WTC11 (cell line): ENCODE data around the gene CHIA. TPM values are rescaled to one million over a fixed set of nuclear protein-coding genes. Genes with fewer than 3 reads are reported as not detected.
"Not testable (repeated sequence)": the region's sequence is repeated elsewhere in the genome, so short reads cannot be mapped to it uniquely, and the experiment has no call there.

Experiments
- ATAC-seq: fragments of 200-7000 bp; cut with Tn5 transposase; 2 replicates; pipeline ENCODE4 v1.10.0; 2021; ENCODE audit warnings: mild to moderate bottlenecking, moderate library complexity
- CTCF ChIA-PET: fragments of 300-600 bp; sonication (Branson Sonifier 250); formaldehyde crosslinking; loops from one replicate; lab custom pipeline; 2021; ENCODE audit warnings: antibody characterized with exemption; lab: Charles Lee
- POLR2A ChIA-PET: fragments of 350-600 bp; sonication (Branson Sonifier 250); formaldehyde crosslinking; loops from one replicate; lab custom pipeline; 2021; ENCODE audit warnings: antibody characterized with exemption; lab: Charles Lee
- DNase-seq: peaks from one replicate; pipeline ENCODE4 v3.0.0; 2021; ENCODE audit warnings: low spot score
- H3K27ac Mint-ChIP-seq: 2 replicates; pipeline ENCODE4 v1.8.0; 2021; ENCODE audit warnings: mixed read lengths
- H3K27me3 Mint-ChIP-seq: 2 replicates; pipeline ENCODE4 v1.8.0; 2021; ENCODE audit warnings: low read depth, mild to moderate bottlenecking, moderate library complexity, mixed read lengths
- H3K36me3 Mint-ChIP-seq: 2 replicates; pipeline ENCODE4 v1.8.0; 2021; ENCODE audit warnings: mixed read lengths
- H3K4me1 Mint-ChIP-seq: 2 replicates; pipeline ENCODE4 v1.8.0; 2022; ENCODE audit warnings: mixed read lengths
- H3K4me3 Mint-ChIP-seq: 2 replicates; pipeline ENCODE4 v1.8.0; 2021; ENCODE audit warnings: mild to moderate bottlenecking, moderate library complexity, mixed read lengths
- H3K9me3 Mint-ChIP-seq: 2 replicates; pipeline ENCODE4 v1.8.0; 2021; ENCODE audit warnings: mixed read lengths
- EMX1 ChIP-seq: fragments of 250-450 bp; sonication (Bioruptor Pico); IDR thresholded peaks from 2 replicates; pipeline ENCODE4 v1.8.0; 2021; ENCODE audit warnings: mild to moderate bottlenecking
- FOXK1 ChIP-seq: sonication (generic); formaldehyde crosslinking; IDR thresholded peaks from 2 replicates; pipeline ENCODE4 v1.8.0; 2022; ENCODE audit warnings: mild to moderate bottlenecking, moderate library complexity, missing genetic modification reagents
- GRHL2 ChIP-seq: fragments of 250-450 bp; sonication (Bioruptor Pico); IDR thresholded peaks from 2 replicates; pipeline ENCODE4 v1.8.0; 2022; ENCODE audit warnings: mild to moderate bottlenecking, moderate library complexity; ENCODE audit not compliant: insufficient replicate concordance, severe bottlenecking
- IRF2 ChIP-seq: sonication (generic); formaldehyde crosslinking; IDR thresholded peaks from 2 replicates; pipeline ENCODE4 v1.8.0; 2022; ENCODE audit warnings: low read depth, missing genetic modification reagents, borderline replicate concordance
- NR1H2 ChIP-seq: sonication (generic); formaldehyde crosslinking; IDR thresholded peaks from 2 replicates; pipeline ENCODE4 v1.9.0; 2021; ENCODE audit warnings: mild to moderate bottlenecking, moderate library complexity, missing genetic modification reagents
- PRDM15 ChIP-seq: sonication (generic); formaldehyde crosslinking; IDR thresholded peaks from 2 replicates; pipeline ENCODE4 v1.8.0; 2022; ENCODE audit warnings: missing genetic modification reagents
- SP1 ChIP-seq: sonication (generic); formaldehyde crosslinking; conservative IDR thresholded peaks from 2 replicates; pipeline ENCODE4 v1.8.1; 2022; ENCODE audit warnings: missing genetic modification reagents
- total RNA-seq: library from RNA; stranded (reverse); gene quantifications from 3 replicates; pipeline ENCODE4 v1.2.3, GENCODE V29; 2021
- TF ChIP-seq, protein P1 (sequence below): sonication (generic); formaldehyde crosslinking; conservative IDR thresholded peaks from 2 replicates; pipeline ENCODE4 v1.8.1; 2022; ENCODE audit warnings: mild to moderate bottlenecking, missing genetic modification reagents
- TF ChIP-seq, protein P2 (sequence below): sonication (generic); formaldehyde crosslinking; IDR thresholded peaks from 2 replicates; pipeline ENCODE4 v1.8.1; 2023; ENCODE audit warnings: mild to moderate bottlenecking, missing genetic modification reagents, borderline replicate concordance
- TF ChIP-seq, protein P3 (sequence below): sonication (generic); formaldehyde crosslinking; conservative IDR thresholded peaks from 2 replicates; pipeline ENCODE4 v1.8.1; 2023; ENCODE audit warnings: mild to moderate bottlenecking, low read depth, missing genetic modification reagents, moderate library complexity
- TF ChIP-seq, protein P4 (sequence below): sonication (generic); formaldehyde crosslinking; IDR thresholded peaks from 2 replicates; pipeline ENCODE4 v1.8.1; 2022; ENCODE audit warnings: mild to moderate bottlenecking, missing genetic modification reagents, moderate library complexity, borderline replicate concordance

The CHIA gene
- total RNA-seq, 1 experiment from 2014 or later: not detected

- Mint-ChIP-seq H3K27me3 (no peaks in the 10 kb centered on the region; the same call in 1 of the 2 replicates), H3K4me1 (peaks cover 36% of the 10 kb centered on the region), H3K36me3 (no peaks in the 10 kb centered on the region), H3K4me3 (no peak overlapping the region), H3K9me3 (peaks cover 14% of the 10 kb centered on the region), H3K27ac (no peak overlapping the region)
- CTCF ChIA-PET: interaction anchor here (1.2 kb wide), 1 partner anchor 136 kb away, joined by 3 read pairs; no protein-coding TSS in a partner anchor
- POLR2A ChIA-PET: no interaction called here
- ATAC-seq (no peak), DNase-seq (no peak)
- TF ChIP-seq, protein P1, sequence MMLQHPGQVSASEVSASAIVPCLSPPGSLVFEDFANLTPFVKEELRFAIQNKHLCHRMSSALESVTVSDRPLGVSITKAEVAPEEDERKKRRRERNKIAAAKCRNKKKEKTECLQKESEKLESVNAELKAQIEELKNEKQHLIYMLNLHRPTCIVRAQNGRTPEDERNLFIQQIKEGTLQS (CRISPR knock-in tag): no peak
- TF ChIP-seq, protein P2, sequence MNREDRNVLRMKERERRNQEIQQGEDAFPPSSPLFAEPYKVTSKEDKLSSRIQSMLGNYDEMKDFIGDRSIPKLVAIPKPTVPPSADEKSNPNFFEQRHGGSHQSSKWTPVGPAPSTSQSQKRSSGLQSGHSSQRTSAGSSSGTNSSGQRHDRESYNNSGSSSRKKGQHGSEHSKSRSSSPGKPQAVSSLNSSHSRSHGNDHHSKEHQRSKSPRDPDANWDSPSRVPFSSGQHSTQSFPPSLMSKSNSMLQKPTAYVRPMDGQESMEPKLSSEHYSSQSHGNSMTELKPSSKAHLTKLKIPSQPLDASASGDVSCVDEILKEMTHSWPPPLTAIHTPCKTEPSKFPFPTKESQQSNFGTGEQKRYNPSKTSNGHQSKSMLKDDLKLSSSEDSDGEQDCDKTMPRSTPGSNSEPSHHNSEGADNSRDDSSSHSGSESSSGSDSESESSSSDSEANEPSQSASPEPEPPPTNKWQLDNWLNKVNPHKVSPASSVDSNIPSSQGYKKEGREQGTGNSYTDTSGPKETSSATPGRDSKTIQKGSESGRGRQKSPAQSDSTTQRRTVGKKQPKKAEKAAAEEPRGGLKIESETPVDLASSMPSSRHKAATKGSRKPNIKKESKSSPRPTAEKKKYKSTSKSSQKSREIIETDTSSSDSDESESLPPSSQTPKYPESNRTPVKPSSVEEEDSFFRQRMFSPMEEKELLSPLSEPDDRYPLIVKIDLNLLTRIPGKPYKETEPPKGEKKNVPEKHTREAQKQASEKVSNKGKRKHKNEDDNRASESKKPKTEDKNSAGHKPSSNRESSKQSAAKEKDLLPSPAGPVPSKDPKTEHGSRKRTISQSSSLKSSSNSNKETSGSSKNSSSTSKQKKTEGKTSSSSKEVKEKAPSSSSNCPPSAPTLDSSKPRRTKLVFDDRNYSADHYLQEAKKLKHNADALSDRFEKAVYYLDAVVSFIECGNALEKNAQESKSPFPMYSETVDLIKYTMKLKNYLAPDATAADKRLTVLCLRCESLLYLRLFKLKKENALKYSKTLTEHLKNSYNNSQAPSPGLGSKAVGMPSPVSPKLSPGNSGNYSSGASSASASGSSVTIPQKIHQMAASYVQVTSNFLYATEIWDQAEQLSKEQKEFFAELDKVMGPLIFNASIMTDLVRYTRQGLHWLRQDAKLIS (CRISPR knock-in tag): no peak
Measured at GRCh38 chr1:111358964-111359363, 68.3 kb downstream of the CHIA start.

- POLR2A ChIA-PET: interaction anchor here (0.6 kb wide), 1 partner anchor 1114 kb away, joined by 3 read pairs; no protein-coding TSS in a partner anchor
- Mint-ChIP-seq H3K27ac (no peak overlapping the region), H3K27me3 (no peaks in the 10 kb centered on the region; the same call in 1 of the 2 replicates), H3K4me1 (peaks cover 40% of the 10 kb centered on the region), H3K36me3 (no peaks in the 10 kb centered on the region), H3K9me3 (peaks cover 12% of the 10 kb centered on the region), H3K4me3 (no peak overlapping the region)
- TF ChIP-seq, protein P3, sequence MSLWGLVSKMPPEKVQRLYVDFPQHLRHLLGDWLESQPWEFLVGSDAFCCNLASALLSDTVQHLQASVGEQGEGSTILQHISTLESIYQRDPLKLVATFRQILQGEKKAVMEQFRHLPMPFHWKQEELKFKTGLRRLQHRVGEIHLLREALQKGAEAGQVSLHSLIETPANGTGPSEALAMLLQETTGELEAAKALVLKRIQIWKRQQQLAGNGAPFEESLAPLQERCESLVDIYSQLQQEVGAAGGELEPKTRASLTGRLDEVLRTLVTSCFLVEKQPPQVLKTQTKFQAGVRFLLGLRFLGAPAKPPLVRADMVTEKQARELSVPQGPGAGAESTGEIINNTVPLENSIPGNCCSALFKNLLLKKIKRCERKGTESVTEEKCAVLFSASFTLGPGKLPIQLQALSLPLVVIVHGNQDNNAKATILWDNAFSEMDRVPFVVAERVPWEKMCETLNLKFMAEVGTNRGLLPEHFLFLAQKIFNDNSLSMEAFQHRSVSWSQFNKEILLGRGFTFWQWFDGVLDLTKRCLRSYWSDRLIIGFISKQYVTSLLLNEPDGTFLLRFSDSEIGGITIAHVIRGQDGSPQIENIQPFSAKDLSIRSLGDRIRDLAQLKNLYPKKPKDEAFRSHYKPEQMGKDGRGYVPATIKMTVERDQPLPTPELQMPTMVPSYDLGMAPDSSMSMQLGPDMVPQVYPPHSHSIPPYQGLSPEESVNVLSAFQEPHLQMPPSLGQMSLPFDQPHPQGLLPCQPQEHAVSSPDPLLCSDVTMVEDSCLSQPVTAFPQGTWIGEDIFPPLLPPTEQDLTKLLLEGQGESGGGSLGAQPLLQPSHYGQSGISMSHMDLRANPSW: no peak
- TF ChIP-seq SP1 (CRISPR knock-in tag): no peak
- TF ChIP-seq PRDM15 (CRISPR knock-in tag): no peak
- no peak for DNase-seq
- CTCF ChIA-PET: interaction anchor here (1.2 kb wide), 1 partner anchor 136 kb away, joined by 3 read pairs; no protein-coding TSS in a partner anchor
- peak; percentile 28; the same call in 1 of the 2 replicates for ATAC-seq
Measured at GRCh38 chr1:111359376-111359775, 68.7 kb downstream of the CHIA start.

DNA sequence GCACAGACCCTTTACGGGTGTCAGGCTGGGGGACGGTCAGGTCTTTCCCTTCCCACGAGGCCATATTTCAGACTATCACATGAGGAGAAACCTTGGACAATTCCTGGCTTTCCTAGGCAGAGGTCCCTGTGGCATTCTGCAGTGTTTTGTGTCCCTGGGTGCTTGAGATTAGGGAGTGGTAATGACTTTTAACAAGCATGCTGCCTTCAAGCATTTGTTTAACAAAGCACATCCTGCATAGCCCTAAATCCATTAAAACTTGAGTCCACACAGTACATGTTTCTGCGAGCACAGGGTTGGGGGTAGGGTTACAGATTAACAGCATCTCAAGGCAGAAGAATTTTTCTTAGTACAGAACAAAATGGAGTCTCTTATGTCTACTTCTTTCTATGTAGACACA is 69.6 kb downstream of the CHIA start:
- H3K27me3 Mint-ChIP-seq, H3K4me3 Mint-ChIP-seq, POLR2A ChIA-PET, ATAC-seq, DNase-seq, H3K9me3 Mint-ChIP-seq, CTCF ChIA-PET, H3K36me3 Mint-ChIP-seq: not testable (repeated sequence)
- Mint-ChIP-seq H3K27ac (peak overlapping the region; percentile 86), H3K4me1 (peaks cover 49% of the 10 kb centered on the region)

DNA sequence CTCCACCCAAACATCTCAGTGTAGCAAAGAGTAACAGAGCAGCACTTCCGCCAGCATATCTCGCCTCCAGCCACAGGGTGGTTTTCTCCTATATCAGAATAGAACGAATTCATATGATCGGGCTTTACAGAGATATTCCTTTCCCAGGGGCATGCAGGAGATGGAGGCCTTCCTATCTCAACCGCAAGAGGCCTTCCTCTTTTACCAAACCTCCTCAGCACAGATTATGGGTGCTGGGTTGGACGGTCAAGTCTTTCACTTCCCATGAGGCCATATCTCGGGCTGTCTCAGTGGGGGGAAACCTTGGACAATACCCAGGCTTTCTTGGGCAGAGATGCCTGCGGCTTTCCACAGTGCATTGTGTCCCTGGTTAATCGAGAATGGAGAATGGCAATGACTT is 71.1 kb downstream of the CHIA start:
- no peak for ATAC-seq
- POLR2A ChIA-PET: no interaction called here
- CTCF ChIA-PET: no interaction called here
- H3K4me1 Mint-ChIP-seq: peaks cover 60% of the 10 kb centered on the region
- H3K27ac Mint-ChIP-seq: no peak overlapping the region
- H3K9me3 Mint-ChIP-seq: no peaks in the 10 kb centered on the region; the same call in 1 of the 2 replicates
- H3K36me3 Mint-ChIP-seq: no peaks in the 10 kb centered on the region
- no peak for TF ChIP-seq PRDM15 (CRISPR knock-in tag)
- TF ChIP-seq, protein P4, sequence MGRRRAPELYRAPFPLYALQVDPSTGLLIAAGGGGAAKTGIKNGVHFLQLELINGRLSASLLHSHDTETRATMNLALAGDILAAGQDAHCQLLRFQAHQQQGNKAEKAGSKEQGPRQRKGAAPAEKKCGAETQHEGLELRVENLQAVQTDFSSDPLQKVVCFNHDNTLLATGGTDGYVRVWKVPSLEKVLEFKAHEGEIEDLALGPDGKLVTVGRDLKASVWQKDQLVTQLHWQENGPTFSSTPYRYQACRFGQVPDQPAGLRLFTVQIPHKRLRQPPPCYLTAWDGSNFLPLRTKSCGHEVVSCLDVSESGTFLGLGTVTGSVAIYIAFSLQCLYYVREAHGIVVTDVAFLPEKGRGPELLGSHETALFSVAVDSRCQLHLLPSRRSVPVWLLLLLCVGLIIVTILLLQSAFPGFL (CRISPR knock-in tag): no peak
- TF ChIP-seq EMX1: no peak
- no peak for TF ChIP-seq GRHL2 (CRISPR knock-in tag)
- TF ChIP-seq IRF2 (CRISPR knock-in tag): no peak
- no peak for TF ChIP-seq NR1H2 (CRISPR knock-in tag)
- TF ChIP-seq FOXK1 (CRISPR knock-in tag): no peak
- H3K27me3 Mint-ChIP-seq: no peaks in the 10 kb centered on the region
- DNase-seq: no peak
- H3K4me3 Mint-ChIP-seq: no peak overlapping the region
